HEK293 (cell line): Measurements from ENCODE around the gene ITGB8.

Experiments used
- CTCF ChIA-PET: fragments of 350-600 bp; formaldehyde crosslinking; extraction: SDS; loops from one replicate; lab custom pipeline; 2021; ENCODE audit warnings: antibody characterized with exemption; lab: Yijun Ruan, JAX
- POLR2A ChIA-PET: fragments of 300-600 bp; formaldehyde crosslinking; extraction: SDS; loops from one replicate; lab custom pipeline; 2020; ENCODE audit warnings: antibody characterized with exemption, inconsistent platforms; lab: Yijun Ruan, JAX
- H3K27ac ChIP-seq: fragments of 200-500 bp; sonication (Bioruptor generic); 2 replicates; pipeline ENCODE4 v1.5.1; 2014; ENCODE audit warnings: low read depth, low read length, control low read depth, inconsistent platforms; ENCODE audit errors: extremely low read depth
- H3K36me3 ChIP-seq, 2 experiments: fragments of 200-500 bp in 1 of 2; sonication (Bioruptor generic) in 1 of 2; 1 replicate in 1 of 2; 2 replicates in 1 of 2; pipeline ENCODE4 v1.5.1; 2014 to 2017; ENCODE audit warnings: inconsistent platforms in 2 of 2, low read length in 2 of 2; ENCODE audit not compliant: control insufficient read depth in 2 of 2, insufficient read depth in 1 of 2
- H3K4me1 ChIP-seq: fragments of 200-500 bp; sonication (Bioruptor generic); 2 replicates; pipeline ENCODE4 v1.5.1; 2014; ENCODE audit warnings: mild to moderate bottlenecking, low read length, inconsistent platforms; ENCODE audit not compliant: control insufficient read depth, insufficient read depth
- H3K4me3 ChIP-seq: 2 replicates; pipeline ENCODE4 v1.5.1; 2011; ENCODE audit warnings: low read depth, mild to moderate bottlenecking, control low read depth, low read length, moderate library complexity
- H3K9me3 ChIP-seq: fragments of 200-500 bp; sonication (Bioruptor generic); 2 replicates; pipeline ENCODE4 v1.5.1; 2014; ENCODE audit warnings: low read depth, low read length, inconsistent platforms; ENCODE audit not compliant: control insufficient read depth, insufficient read depth
- BCL11A ChIP-seq: fragments of 450-650 bp; formaldehyde crosslinking; IDR thresholded peaks from 2 replicates; pipeline ENCODE4 v1.5.1; 2016; ENCODE audit warnings: low read depth, missing biosample characterization, missing genetic modification characterization
- BCL11B ChIP-seq: fragments of 450-650 bp; formaldehyde crosslinking; IDR thresholded peaks from 2 replicates; pipeline ENCODE4 v1.5.1; 2016; ENCODE audit warnings: low read depth, missing biosample characterization, missing genetic modification characterization
- FEZF1 ChIP-seq: fragments of 450-650 bp; formaldehyde crosslinking; IDR thresholded peaks from 2 replicates; pipeline ENCODE4 v1.5.1; 2016; ENCODE audit warnings: missing biosample characterization, missing genetic modification characterization
- GFI1B ChIP-seq: fragments of 450-650 bp; formaldehyde crosslinking; IDR thresholded peaks from 2 replicates; pipeline ENCODE4 v1.5.1; 2016; ENCODE audit warnings: missing biosample characterization, missing genetic modification characterization
- GLIS2 ChIP-seq: fragments of 450-650 bp; formaldehyde crosslinking; IDR thresholded peaks from 2 replicates; pipeline ENCODE4 v1.5.1; 2016; ENCODE audit warnings: missing biosample characterization, missing genetic modification characterization
- ZNF140 ChIP-seq: fragments of 450-650 bp; formaldehyde crosslinking; IDR thresholded peaks from 2 replicates; pipeline ENCODE4 v1.5.1; 2016; ENCODE audit warnings: missing biosample characterization, missing genetic modification characterization
- ZNF155 ChIP-seq: fragments of 450-650 bp; formaldehyde crosslinking; IDR thresholded peaks from 2 replicates; pipeline ENCODE4 v1.5.1; 2016; ENCODE audit warnings: missing biosample characterization, missing genetic modification characterization
- ZNF169 ChIP-seq: fragments of 450-650 bp; formaldehyde crosslinking; IDR thresholded peaks from 2 replicates; pipeline ENCODE4 v1.5.1; 2016; ENCODE audit warnings: missing biosample characterization, missing genetic modification characterization
- ZNF2 ChIP-seq: fragments of 450-650 bp; formaldehyde crosslinking; IDR thresholded peaks from 2 replicates; pipeline ENCODE4 v1.5.1; 2016; ENCODE audit warnings: missing biosample characterization, missing genetic modification characterization
- ZNF239 ChIP-seq: fragments of 450-650 bp; formaldehyde crosslinking; IDR thresholded peaks from 2 replicates; pipeline ENCODE4 v1.5.1; 2016; ENCODE audit warnings: missing biosample characterization, missing genetic modification characterization
- ZNF274 ChIP-seq, 2 experiments: fragments of 200-500 bp in 1 of 2; fragments of 450-650 bp in 1 of 2; sonication (Bioruptor generic) in 1 of 2; formaldehyde crosslinking in 1 of 2; IDR thresholded peaks; 2 replicates each; pipeline versions ENCODE4 v1.5.1 to v1.6.1; 2014 to 2016; ENCODE audit warnings: borderline replicate concordance in 1 of 2, inconsistent platforms in 1 of 2, low read length in 1 of 2, missing biosample characterization in 1 of 2, missing genetic modification characterization in 1 of 2
- ZNF426 ChIP-seq: fragments of 450-650 bp; formaldehyde crosslinking; IDR thresholded peaks from 2 replicates; pipeline ENCODE4 v1.5.1; 2017; ENCODE audit warnings: missing biosample characterization, missing genetic modification characterization, mild to moderate bottlenecking, inconsistent platforms, moderate library complexity
- ZNF692 ChIP-seq: fragments of 450-650 bp; formaldehyde crosslinking; IDR thresholded peaks from 2 replicates; pipeline ENCODE4 v1.5.1; 2016; ENCODE audit warnings: missing biosample characterization, missing genetic modification characterization
- ZNF830 ChIP-seq: fragments of 450-650 bp; IDR thresholded peaks from 2 replicates; pipeline ENCODE4 v1.5.0; 2018; ENCODE audit warnings: missing biosample characterization, missing genetic modification characterization, low read depth, mild to moderate bottlenecking, moderate library complexity
- ZSCAN4 ChIP-seq: fragments of 450-650 bp; formaldehyde crosslinking; IDR thresholded peaks from 2 replicates; pipeline ENCODE4 v1.5.1; 2017; ENCODE audit warnings: missing biosample characterization, missing genetic modification characterization
- TF ChIP-seq, protein P1 (sequence below): fragments of 450-650 bp; formaldehyde crosslinking; conservative IDR thresholded peaks from 2 replicates; pipeline ENCODE4 v1.5.1; 2016; ENCODE audit warnings: low read depth, missing biosample characterization, missing genetic modification characterization
- TF ChIP-seq, protein P2 (sequence below): fragments of 450-650 bp; formaldehyde crosslinking; IDR thresholded peaks from 2 replicates; pipeline ENCODE4 v1.5.0; 2017; ENCODE audit warnings: missing biosample characterization, missing genetic modification characterization, borderline replicate concordance
- TF ChIP-seq, protein P3 (sequence below): fragments of 450-650 bp; formaldehyde crosslinking; IDR thresholded peaks from 2 replicates; pipeline ENCODE4 v1.5.1; 2016; ENCODE audit warnings: missing biosample characterization, missing genetic modification characterization

ITGB8 gene

DNA sequence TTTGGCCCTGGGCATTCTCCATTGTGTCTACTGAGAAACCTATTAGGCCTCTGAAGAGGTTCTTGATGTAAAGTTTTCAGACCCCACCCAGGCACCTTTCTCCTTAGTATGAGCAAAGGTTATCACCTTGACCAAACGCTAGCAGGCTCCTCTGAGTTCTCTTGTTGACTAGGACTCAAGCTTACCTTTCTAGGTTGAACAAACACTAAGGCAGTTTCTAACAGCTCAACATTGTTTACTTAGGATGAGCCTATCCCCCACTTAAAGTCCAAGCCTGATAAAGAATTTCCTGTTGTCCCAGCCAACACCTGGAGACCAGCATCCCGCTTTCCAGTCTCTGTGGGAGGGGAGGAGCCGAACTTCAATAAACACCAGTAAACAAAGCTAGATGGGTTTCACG is 26.3 kb upstream of the ITGB8 start:
- POLR2A ChIA-PET: no interaction called here
- no peaks in the 10 kb centered on the region; the same call in 1 of the 2 replicates for H3K4me1 ChIP-seq
- H3K27ac ChIP-seq: no peak overlapping the region
- no peaks in the 10 kb centered on the region for H3K36me3 ChIP-seq
- no peak overlapping the region for H3K4me3 ChIP-seq
- TF ChIP-seq ZNF830: no peak
- no peak for TF ChIP-seq ZNF274 (IDR thresholded peaks at IDR 0.05; ENCODE audit: low read length)
- TF ChIP-seq ZNF274 (tag by site-specific recombination; IDR thresholded peaks at IDR 0.05; ENCODE audit: borderline replicate concordance): no peak
- TF ChIP-seq ZNF426 (tag by site-specific recombination): no peak
- CTCF ChIA-PET: interaction anchor here (0.5 kb wide), 1 partner anchor 309 kb away, joined by 4 read pairs; no protein-coding TSS in a partner anchor
- H3K9me3 ChIP-seq: no peaks in the 10 kb centered on the region

DNA sequence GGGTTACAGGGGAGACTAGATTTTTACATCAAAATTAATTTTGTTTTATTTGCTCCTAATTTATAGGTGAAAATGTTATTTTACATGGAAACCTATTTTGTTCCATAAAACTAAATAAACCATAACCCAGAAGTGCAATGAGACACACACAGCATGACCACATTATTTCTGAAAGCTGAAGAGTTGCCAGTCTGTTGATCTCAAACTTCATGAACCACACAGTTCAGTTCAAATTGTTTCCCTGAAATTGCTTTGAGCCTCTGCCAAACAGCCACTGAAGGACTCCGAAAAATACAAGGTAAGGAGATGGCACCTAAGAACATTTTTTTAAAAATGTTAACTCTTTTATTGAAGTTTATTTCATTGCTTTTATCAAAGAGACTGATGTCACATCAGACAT is 25.0 kb upstream of the ITGB8 start:
- no peak for TF ChIP-seq ZNF239 (tag by site-specific recombination)
- TF ChIP-seq ZNF169 (tag by site-specific recombination): no peak
- TF ChIP-seq, all 188 proteins: peak for 0
- Histone ChIP-seq H3K27ac (no peak overlapping the region), H3K36me3 (no peaks in the 10 kb centered on the region), H3K4me3 (no peak overlapping the region), H3K9me3 (no peaks in the 10 kb centered on the region), H3K4me1 (no peaks in the 10 kb centered on the region; the same call in 1 of the 2 replicates)
- ChIA-PET CTCF (interaction anchor here (1.1 kb wide), 1 partner anchor 293 kb away, joined by 3 read pairs; no protein-coding TSS in a partner anchor), POLR2A (no interaction called here)

DNA sequence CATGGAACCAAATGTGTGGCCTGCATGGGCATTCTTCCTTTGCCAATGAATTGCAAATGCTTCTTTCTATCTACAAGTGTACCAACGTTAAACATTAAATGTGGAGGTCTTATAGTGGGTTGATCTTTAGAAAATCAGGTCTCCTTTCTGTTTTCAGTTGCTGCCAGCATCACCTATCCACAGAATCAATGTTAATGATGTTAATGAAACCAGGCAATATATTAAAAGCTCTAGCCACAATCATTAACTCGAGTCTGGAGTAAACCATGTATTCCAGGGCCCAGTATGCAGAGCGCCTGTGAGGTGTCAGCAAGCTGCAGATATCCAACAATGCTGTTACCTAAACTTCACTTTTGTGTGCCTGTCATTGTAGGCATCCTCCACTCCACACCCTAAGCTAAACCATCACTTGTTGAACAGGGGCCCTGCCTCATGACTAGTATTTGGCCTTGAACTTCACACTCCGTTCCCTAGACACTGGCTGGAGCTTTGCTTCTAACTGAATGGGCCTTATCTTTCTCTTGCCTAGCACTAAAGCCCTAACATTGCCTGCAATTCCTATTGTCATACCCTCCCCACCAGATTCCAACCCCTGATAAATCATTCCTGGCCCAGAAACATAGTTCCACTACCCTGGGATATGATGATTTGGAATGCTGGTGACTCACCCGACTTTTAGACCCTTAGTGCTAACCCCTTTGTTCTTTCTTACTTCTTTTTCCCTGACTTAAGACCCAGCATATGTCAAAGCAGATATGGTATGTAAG is 24.3 kb upstream of the ITGB8 start:
- Histone ChIP-seq H3K27ac (no peak overlapping the region), H3K4me1 (no peaks in the 10 kb centered on the region; the same call in 1 of the 2 replicates)
- CTCF ChIA-PET: interaction anchor here (0.6 to 1.1 kb wide), 2 partner anchors 292 to 1311 kb away, joined by 3 read pairs; no protein-coding TSS in a partner anchor
- TF ChIP-seq ZNF274 (IDR thresholded peaks at IDR 0.05; ENCODE audit: low read length) (no peak), ZNF274 (tag by site-specific recombination; IDR thresholded peaks at IDR 0.05; ENCODE audit: borderline replicate concordance) (no peak), ZNF140 (tag by site-specific recombination) (no peak), GLIS2 (no peak), ZNF155 (tag by site-specific recombination) (no peak), ZSCAN4 (no peak), ZNF2 (tag by site-specific recombination) (no peak), BCL11A (tag by site-specific recombination) (no peak), GFI1B (tag by site-specific recombination) (no peak), BCL11B (tag by site-specific recombination) (no peak), FEZF1 (tag by site-specific recombination) (no peak), ZNF692 (tag by site-specific recombination) (no peak)
- TF ChIP-seq, protein P1, sequence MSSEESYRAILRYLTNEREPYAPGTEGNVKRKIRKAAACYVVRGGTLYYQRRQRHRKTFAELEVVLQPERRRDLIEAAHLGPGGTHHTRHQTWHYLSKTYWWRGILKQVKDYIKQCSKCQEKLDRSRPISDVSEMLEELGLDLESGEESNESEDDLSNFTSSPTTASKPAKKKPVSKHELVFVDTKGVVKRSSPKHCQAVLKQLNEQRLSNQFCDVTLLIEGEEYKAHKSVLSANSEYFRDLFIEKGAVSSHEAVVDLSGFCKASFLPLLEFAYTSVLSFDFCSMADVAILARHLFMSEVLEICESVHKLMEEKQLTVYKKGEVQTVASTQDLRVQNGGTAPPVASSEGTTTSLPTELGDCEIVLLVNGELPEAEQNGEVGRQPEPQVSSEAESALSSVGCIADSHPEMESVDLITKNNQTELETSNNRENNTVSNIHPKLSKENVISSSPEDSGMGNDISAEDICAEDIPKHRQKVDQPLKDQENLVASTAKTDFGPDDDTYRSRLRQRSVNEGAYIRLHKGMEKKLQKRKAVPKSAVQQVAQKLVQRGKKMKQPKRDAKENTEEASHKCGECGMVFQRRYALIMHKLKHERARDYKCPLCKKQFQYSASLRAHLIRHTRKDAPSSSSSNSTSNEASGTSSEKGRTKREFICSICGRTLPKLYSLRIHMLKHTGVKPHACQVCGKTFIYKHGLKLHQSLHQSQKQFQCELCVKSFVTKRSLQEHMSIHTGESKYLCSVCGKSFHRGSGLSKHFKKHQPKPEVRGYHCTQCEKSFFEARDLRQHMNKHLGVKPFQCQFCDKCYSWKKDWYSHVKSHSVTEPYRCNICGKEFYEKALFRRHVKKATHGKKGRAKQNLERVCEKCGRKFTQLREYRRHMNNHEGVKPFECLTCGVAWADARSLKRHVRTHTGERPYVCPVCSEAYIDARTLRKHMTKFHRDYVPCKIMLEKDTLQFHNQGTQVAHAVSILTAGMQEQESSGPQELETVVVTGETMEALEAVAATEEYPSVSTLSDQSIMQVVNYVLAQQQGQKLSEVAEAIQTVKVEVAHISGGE (tag by site-specific recombination): no peak
- TF ChIP-seq, protein P2, sequence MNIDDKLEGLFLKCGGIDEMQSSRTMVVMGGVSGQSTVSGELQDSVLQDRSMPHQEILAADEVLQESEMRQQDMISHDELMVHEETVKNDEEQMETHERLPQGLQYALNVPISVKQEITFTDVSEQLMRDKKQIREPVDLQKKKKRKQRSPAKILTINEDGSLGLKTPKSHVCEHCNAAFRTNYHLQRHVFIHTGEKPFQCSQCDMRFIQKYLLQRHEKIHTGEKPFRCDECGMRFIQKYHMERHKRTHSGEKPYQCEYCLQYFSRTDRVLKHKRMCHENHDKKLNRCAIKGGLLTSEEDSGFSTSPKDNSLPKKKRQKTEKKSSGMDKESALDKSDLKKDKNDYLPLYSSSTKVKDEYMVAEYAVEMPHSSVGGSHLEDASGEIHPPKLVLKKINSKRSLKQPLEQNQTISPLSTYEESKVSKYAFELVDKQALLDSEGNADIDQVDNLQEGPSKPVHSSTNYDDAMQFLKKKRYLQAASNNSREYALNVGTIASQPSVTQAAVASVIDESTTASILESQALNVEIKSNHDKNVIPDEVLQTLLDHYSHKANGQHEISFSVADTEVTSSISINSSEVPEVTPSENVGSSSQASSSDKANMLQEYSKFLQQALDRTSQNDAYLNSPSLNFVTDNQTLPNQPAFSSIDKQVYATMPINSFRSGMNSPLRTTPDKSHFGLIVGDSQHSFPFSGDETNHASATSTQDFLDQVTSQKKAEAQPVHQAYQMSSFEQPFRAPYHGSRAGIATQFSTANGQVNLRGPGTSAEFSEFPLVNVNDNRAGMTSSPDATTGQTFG: no peak
- TF ChIP-seq, protein P3, sequence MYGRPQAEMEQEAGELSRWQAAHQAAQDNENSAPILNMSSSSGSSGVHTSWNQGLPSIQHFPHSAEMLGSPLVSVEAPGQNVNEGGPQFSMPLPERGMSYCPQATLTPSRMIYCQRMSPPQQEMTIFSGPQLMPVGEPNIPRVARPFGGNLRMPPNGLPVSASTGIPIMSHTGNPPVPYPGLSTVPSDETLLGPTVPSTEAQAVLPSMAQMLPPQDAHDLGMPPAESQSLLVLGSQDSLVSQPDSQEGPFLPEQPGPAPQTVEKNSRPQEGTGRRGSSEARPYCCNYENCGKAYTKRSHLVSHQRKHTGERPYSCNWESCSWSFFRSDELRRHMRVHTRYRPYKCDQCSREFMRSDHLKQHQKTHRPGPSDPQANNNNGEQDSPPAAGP: no peak

More for the DNA sequence above, 24.3 kb upstream of the ITGB8 start:
- H3K4me3 ChIP-seq: no peak overlapping the region
- no peaks in the 10 kb centered on the region for H3K9me3 ChIP-seq
- POLR2A ChIA-PET: no interaction called here
- H3K36me3 ChIP-seq: no peaks in the 10 kb centered on the region
